Measurements from ENCODE around the gene MS4A4A. TPM values are rescaled to one million over a fixed set of nuclear protein-coding genes. Genes with fewer than 3 reads are reported as not detected.

MS4A4A gene
- total and polyA plus RNA-seq, 2 of the 8 experiments (the other 6 are each of a cell fraction or from before 2014, with no cell fraction given): not detected

GRCh38 chr11:60292145-60292544, 11.7 kb downstream of the MS4A4A start (continued):
- TF ChIP-seq MAFK (IDR thresholded peaks at IDR 0.05; ENCODE audit: low read depth, low read length) (no peak), RAD21 (IDR thresholded peaks at IDR 0.05 in 1 of 2, conservative IDR thresholded peaks at IDR 0.05 in 1 of 2; ENCODE audit: low read depth in 2 of 2, low read length in 2 of 2) (no peak), CHD1 (IDR thresholded peaks at IDR 0.05; ENCODE audit: low read depth, low read length) (no peak), PHF8 (conservative IDR thresholded peaks at IDR 0.05; ENCODE audit: low read depth, low read length) (no peak), EZH2 (IDR thresholded peaks at IDR 0.05; ENCODE audit: low read depth, low read length, severe bottlenecking) (no peak), POLR2AphosphoS5 (IDR thresholded peaks at IDR 0.05; ENCODE audit: low read depth, low read length) (no peak), ASH2L (IDR thresholded peaks at IDR 0.05; ENCODE audit: low read length) (no peak)
